Dermis microvascular lymphatic vessel endothelial cell (primary cell): ENCODE data around the gene RHBDL3. TPM values are rescaled to one million over a fixed set of nuclear protein-coding genes. Genes with fewer than 3 reads are reported as not detected.
"Not testable (repeated sequence)": the region's sequence is repeated elsewhere in the genome, so short reads cannot be mapped to it uniquely, and the experiment has no call there.

ENCODE experiments used
- DNase-seq, 2 donors: peaks; one replicate each; pipeline versions ENCODE4 v3.0.0 to v3.0.0-alpha.2; 2010; ENCODE audit warnings: low read depth in 2 of 2
- total RNA-seq: library from RNA; depleted of rRNA; stranded (reverse); fragments of >200 nt; gene quantifications from 2 replicates; pipeline ENCODE4 v1.2.1, GENCODE V29; 2014

The RHBDL3 gene
- total RNA-seq, 1 donor from 2014 or later, result under 0.01 TPM

- no peak for DNase-seq
Measured at GRCh38 chr17:32323046-32323445, 57.4 kb downstream of the RHBDL3 start.

DNA sequence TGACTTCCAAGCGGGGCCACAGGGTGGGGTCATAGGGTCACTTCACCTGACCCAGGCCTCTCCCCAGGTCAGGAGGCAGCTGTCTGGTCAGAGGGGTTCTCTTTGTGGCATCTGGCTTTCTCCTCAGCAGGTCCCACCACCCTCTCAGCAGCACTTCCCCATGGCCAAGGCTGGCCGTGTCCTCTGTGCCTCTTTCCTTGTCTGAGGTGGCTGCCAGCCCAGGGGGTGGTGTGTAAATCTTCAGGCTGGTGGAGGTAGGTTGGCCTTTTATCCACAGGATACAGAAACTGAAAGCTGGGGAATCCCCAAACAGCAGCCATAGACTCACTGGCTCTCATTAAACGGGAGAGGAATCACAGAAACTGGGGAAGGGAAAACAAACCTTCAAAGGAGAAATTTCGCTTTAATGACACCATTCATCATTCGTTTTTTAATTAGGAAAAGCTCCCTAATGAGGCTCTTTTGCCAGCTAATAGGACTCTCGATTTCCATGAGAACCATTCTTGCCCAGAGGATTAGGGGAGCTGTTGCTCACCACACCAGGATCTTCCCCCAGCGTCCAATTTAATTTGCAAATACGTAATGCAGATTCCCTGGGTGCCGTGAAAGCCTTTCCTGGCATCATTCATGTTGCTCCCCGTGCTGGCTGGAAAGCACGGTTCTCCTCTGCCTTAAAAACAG, 58.3 kb downstream of the RHBDL3 start:
- peak; percentile 36 to 45 for DNase-seq

DNA sequence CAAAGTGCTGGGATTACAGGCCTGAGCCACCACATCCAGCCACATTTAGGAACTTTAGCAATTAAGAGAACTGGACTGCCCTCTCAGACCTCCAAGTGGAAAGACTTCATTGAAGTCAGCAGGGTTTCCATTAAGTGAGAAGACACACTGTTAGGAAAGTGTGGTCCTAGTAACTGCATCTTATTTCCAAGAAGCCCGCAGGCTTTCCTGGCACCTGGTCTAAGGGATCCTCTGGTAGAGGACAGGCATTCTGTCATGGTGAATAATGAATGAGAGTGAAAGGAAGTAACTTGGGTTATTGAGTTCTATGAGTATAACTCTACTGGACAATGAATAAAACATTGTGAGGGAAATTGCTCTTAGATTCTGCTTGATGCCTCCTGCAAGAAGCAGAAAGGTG, 62.3 kb downstream of the RHBDL3 start:
- DNase-seq, result no peak

DNA sequence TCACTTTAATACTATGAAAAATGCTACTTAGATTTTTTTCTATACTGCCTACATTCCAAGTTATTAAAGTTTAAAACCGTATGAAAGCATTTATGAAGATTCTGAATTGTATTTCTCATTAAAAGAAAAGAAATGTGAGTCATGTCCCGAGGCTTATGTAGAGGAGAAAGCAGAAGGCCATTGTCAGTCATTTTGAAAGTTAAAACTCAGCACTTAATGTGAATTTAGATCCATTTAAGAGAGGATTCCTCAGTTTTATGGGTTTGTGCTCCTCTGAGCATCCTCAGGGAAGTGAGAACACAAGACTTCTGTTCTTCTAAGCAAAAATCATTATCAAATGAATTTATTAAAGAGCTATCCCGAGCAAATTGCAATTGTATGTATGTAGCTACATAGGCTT, 64.5 kb downstream of the RHBDL3 start:
- DNase-seq, result no peak

DNA sequence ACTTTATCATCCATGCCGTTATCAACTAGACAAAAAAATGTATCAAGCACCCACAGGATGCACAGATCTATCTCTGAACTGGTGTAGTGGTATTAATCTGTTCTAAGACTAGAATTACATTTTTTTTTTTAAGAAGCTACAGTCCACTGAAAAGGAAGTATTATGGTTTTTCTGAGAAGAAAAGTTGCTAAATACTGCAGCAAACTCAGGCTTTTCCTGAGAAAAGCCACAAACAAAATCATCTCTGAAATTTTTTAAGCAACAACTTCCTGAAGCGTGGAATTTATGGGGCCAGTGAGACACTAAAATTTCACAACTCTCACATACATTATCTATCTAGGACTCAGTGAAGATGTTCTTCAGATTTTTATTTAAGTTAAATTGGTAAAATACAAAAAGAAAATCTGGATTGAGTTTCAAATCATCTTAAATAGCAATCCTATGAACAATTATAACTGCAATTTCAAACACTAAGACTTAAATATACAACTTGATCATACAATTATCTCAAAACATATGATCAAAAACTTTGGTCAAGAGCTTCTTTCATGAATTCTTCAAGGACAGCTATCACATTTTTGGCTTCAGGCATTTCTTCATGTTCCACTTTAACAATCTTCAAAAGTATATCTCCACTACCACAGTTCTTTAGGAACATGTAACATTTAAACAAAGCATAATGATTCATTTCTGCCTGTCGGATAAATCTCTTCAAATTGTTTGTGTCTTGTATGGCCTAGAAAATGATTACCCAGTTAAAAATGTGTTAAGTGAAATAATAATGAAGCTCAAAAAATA, 65.8 kb downstream of the RHBDL3 start:
- DNase-seq, result no peak

GRCh38 chr17:32333187-32333586, 67.6 kb downstream of the RHBDL3 start:
- DNase-seq, result no peak

DNA sequence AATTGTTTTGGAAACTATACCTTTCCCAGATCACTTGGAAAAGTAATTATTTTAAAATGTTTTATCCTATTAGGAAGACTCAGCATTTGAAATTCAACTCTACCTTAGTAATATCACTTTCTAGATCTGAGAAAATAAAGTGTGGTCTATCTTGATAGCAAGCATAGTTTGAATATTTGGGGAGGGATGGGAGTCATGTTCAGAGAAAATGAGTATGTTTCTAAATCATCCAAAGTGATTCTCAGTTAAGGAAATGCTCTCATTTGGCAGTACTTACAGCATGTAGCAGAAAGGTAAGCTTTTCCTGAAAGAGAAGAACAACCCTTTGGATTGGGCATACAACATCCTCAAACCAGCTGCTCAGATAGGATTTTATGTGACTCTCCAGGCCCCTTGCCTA, 69.4 kb downstream of the RHBDL3 start:
- no peak for DNase-seq

GRCh38 chr17:32335687-32336086, 70.1 kb downstream of the RHBDL3 start:
- DNase-seq, result no peak

DNA sequence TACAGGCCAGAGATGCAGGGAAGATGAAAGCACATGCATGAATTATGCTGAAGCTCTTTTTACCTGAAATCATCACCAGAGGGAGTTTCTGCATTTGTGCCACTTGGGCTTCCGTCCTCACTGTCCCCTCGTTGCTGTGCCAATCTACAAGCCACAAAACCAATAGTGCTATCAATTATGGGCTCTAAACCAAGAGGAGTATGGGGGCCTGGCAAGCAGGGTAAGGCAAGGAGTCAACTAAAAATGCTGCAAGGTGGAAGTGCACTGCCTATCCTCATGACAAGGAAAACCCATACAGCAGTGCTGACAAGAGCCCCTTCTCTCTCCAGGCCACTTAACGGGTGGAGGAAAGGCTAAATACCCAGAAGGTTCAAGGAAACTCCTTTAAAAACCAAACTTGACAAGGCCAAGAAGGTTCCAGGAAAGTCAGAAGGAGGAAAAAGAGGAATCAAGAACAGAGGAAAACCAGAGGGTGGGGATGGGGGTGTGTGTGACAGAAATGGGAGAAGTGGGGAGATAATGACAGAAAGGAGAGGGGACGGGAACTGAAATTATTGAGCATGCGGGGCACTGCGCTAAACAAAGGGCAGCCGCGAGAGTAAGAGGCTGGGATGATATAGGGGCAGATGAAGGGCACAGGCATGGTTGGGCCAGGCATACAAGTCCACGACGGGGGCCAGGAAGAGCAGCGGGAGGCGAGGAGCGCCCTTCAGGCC, 75.7 kb downstream of the RHBDL3 start:
- peak; percentile 48 to 50 for DNase-seq

DNA sequence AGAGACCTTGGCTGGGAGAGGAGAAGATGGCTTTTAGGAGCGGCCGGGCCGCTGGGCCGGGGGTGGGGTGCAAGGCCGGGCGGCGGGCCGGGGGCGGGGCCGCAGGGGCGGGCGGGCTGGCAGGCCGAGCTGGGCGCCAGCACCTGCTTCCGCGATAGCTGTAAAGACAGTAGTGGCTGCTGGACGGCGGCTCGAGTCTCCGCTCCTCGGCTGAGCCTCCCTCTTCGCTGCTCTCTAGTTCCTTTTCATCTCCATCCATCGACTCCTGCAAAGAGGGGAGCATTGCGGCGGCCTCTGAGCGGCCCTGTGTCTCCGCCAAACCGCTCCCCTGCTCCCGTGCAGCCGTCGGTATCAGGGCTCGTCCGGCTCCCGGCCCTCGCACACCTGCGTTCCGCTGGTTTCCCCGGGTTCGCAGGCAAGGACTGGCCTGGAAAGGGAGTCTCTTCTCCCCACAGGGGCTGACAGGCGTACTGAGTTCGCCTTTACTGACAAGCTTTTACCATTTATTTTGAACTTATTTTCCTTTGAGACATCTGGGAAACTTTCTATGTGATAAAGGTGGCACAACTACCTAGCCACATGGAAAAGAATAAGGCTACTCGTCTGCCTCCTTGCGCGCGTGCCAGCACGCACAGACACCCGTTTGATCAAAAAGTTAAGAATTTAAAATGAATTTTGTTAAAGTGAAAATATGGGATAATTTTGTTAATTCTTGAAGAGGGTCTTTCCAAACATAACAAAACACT, 76.4 kb downstream of the RHBDL3 start, which contains the start of gene C17orf75:
Gene C17orf75 (minus strand): TSS at position 317 of the 746 bp plus-strand sequence. CDS start 34 bp downstream, at position 283.
- peak; percentile 50 to 65 for DNase-seq

GRCh38 chr17:32342603-32343325, 77.1 kb downstream of the RHBDL3 start:
- no peak for DNase-seq

- no peak for DNase-seq
Measured at GRCh38 chr17:32345951-32346600, 80.4 kb downstream of the RHBDL3 start.

DNA sequence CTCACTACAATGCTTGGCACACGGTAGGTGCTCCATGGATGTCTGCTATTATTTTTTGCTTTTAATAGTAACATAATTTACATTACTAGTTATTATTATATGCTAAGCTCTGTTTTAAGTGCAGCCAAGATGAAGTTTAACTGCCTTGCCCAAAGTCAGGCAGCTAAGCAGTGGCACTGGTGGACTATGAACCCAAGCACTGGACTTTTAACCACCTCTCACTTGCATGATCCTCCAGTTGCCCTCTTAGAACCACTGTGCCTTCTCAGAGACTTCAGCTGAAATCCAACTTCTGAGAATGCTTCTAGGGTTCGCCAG, 82.8 kb downstream of the RHBDL3 start:
- DNase-seq, result no peak

- DNase-seq, result peak in 1 of 2 donors; percentile 47
Measured at GRCh38 chr17:32349503-32349853, 83.8 kb downstream of the RHBDL3 start.

DNA sequence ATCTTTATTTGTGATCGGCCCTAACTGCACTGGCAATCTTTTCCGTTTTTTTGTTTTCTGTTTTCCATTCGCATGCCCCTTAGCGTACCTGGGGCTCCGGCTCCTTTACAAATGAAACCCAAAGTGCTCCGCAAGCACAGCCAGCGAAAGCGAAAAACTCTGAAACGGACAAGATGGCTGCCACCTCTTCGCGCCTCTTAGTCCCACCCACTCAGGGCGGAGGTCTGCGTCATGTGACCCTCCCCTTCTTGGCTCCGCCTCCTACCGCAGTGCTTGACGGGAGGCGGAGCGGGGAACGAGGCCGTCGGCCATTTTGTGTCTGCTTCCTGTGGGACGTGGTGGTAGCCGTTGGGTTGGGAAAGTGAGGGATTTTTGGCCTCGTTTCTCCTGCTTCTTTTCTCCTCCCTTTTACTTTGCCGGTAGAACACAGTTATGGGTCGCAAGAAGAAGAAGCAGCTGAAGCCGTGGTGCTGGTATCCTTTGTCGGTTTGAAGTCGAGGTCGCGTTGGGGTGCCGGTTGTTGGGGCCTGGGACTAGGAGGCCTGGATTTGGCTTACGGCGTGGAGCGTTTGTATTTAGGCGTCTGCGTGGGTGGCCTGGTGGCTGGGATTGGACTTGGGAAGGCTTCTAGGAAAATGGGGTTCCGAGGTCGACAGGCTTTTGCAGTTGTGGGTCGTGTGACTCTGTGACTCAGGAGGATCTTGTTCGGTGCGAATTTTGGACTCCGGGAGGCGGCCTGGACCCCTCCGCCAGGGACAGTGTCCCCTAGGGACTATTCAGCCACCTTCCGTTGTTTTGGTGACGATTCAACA, 84.4 kb downstream of the RHBDL3 start, which contains the start of gene ZNF207:
Gene ZNF207 (plus strand): TSS at position 304 of the 812 bp plus-strand sequence. CDS start 129 bp downstream, at position 433.
- DNase-seq, result peak; percentile 96 to 98

GRCh38 chr17:32350666-32351418, 85.2 kb downstream of the RHBDL3 start:
- DNase-seq, result peak; percentile 36 to 78

DNA sequence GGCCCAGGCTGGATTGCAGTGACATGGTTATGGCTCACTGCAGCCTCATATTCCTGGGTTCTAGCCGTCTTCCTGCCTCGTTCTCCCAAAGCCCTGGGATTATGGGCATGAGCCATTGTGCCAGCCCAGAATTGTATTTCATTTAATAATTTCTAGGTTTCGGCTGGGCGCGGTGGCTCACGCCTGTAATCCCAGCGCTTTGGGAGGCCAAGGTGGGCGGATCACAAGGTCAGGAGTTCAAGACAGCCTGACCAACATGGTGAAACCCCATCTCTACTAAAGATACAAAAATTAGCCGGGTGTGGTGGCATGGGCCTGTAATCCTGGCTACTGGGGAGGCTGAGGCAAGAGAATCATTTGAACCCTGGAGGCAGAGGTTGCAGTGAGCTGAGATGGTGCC, 87.1 kb downstream of the RHBDL3 start:
- DNase-seq, result not testable (repeated sequence)

DNA sequence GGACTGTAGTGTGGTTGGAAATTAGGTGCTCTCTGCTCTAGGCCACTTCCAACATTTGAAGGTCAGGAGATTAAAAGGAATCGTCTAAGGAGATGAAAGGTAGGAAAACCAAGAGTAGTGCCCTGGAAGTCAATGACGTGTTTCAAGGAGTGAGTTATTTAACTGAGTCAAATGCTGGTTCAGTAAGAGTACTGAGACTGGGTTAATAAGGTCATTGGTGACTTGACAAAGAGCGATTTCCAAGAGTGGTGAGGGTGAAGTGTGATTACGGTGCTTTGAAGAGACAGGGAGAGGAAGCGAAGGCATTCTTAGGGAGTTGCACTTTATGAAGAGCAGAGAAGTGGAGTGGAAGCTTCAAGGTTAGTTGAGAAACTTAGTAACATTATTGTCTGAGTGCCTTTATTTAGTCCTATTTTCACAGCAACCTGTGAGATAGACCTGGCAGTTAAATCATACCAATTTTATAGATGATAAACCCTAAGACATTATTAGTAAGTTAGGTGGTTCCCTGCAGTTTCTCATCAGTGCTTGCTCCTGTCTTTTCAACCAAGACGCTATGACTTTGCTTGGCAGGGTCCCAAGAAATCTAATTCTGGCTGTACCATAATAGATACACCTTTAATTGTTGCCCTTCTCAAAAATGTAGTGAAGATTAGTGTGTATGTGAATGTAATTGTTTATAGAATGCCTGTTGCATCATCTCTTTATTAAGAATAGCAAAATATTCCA, 90.2 kb downstream of the RHBDL3 start:
- no peak for DNase-seq
